Trophoblast cell (in vitro differentiated cells and primary cell): ENCODE measurements around the gene P4HB.

Experiments
- DNase-seq, 2 donors: peaks; one replicate each; pipeline ENCODE4 v3.0.0-alpha.2; 2016
- H2AFZ ChIP-seq: 2 replicates; pipeline ENCODE4 v1.6.1; 2013; ENCODE audit warnings: low read length, moderate library complexity, mild to moderate bottlenecking; ENCODE audit not compliant: insufficient read depth, poor library complexity
- H2AK5ac ChIP-seq: 2 replicates; pipeline ENCODE4 v1.6.1; 2013; ENCODE audit warnings: mild to moderate bottlenecking, low read length
- H2BK120ac ChIP-seq: 2 replicates; pipeline ENCODE4 v1.6.1; 2013; ENCODE audit warnings: low read length, mild to moderate bottlenecking, moderate library complexity; ENCODE audit not compliant: insufficient read depth, poor library complexity
- H2BK12ac ChIP-seq: 2 replicates; pipeline ENCODE4 v1.6.1; 2013; ENCODE audit warnings: mild to moderate bottlenecking, low read length, moderate library complexity
- H2BK5ac ChIP-seq: 2 replicates; pipeline ENCODE4 v1.6.1; 2013; ENCODE audit warnings: low read length, low read depth, moderate library complexity, mild to moderate bottlenecking; ENCODE audit not compliant: poor library complexity
- H3K14ac ChIP-seq: 2 replicates; pipeline ENCODE4 v1.6.1; 2013; ENCODE audit warnings: mild to moderate bottlenecking, low read length
- H3K18ac ChIP-seq: 2 replicates; pipeline ENCODE4 v1.6.1; 2013; ENCODE audit warnings: mild to moderate bottlenecking, low read length
- H3K23ac ChIP-seq: 2 replicates; pipeline ENCODE4 v1.6.1; 2013; ENCODE audit warnings: low read length
- H3K27ac ChIP-seq: 2 replicates; pipeline ENCODE4 v1.5.1; 2013; ENCODE audit warnings: low read depth, mild to moderate bottlenecking, inconsistent platforms, low read length, moderate library complexity
- H3K27me3 ChIP-seq: 2 replicates; pipeline ENCODE4 v1.6.1; 2013; ENCODE audit warnings: inconsistent platforms, mild to moderate bottlenecking, low read length, moderate library complexity; ENCODE audit not compliant: insufficient read depth
- H3K36me3 ChIP-seq, 2 experiments: 1 replicate in 1 of 2; 2 replicates in 1 of 2; pipeline ENCODE4 v1.6.1; 2013; ENCODE audit warnings: low read length in 2 of 2, mild to moderate bottlenecking in 2 of 2, moderate library complexity in 1 of 2; ENCODE audit not compliant: insufficient read depth in 2 of 2, control insufficient read depth in 1 of 2
- H3K4ac ChIP-seq: 2 replicates; pipeline ENCODE4 v1.6.1; 2013; ENCODE audit warnings: low read depth, mild to moderate bottlenecking, low read length, moderate library complexity
- H3K4me1 ChIP-seq, 2 experiments: 1 replicate in 1 of 2; 2 replicates in 1 of 2; pipeline ENCODE4 v1.6.1; 2013; ENCODE audit warnings: low read length in 2 of 2, mild to moderate bottlenecking in 2 of 2, moderate library complexity in 1 of 2; ENCODE audit not compliant: insufficient read depth in 2 of 2, control insufficient read depth in 1 of 2
- H3K4me2 ChIP-seq: 2 replicates; pipeline ENCODE4 v1.6.1; 2013; ENCODE audit warnings: inconsistent platforms, mild to moderate bottlenecking, low read length, moderate library complexity
- H3K4me3 ChIP-seq: 2 replicates; pipeline ENCODE4 v1.5.1; 2013; ENCODE audit warnings: mild to moderate bottlenecking, low read depth, low read length, inconsistent platforms
- H3K79me1 ChIP-seq: one replicate; pipeline ENCODE4 v1.6.1; 2013; ENCODE audit warnings: low read length
- H3K79me2 ChIP-seq: 2 replicates; pipeline ENCODE4 v1.6.1; 2013; ENCODE audit warnings: low read length, mild to moderate bottlenecking; ENCODE audit not compliant: control insufficient read depth, insufficient read depth, poor library complexity
- H3K9ac ChIP-seq: 2 replicates; pipeline ENCODE4 v1.6.1; 2013; ENCODE audit warnings: mild to moderate bottlenecking, low read length
- H3K9me3 ChIP-seq: 2 replicates; pipeline ENCODE4 v1.6.1; 2013; ENCODE audit warnings: low read depth, mild to moderate bottlenecking, control low read depth, inconsistent platforms, low read length; ENCODE audit not compliant: insufficient read depth
- H4K12ac ChIP-seq: 2 replicates; pipeline ENCODE4 v1.6.1; 2013; ENCODE audit warnings: low read depth, mild to moderate bottlenecking, low read length, moderate library complexity
- H4K8ac ChIP-seq: 2 replicates; pipeline ENCODE4 v1.6.1; 2013; ENCODE audit warnings: low read depth, mild to moderate bottlenecking, low read length, moderate library complexity
- H4K91ac ChIP-seq: one replicate; pipeline ENCODE4 v1.6.1; 2013; ENCODE audit warnings: low read depth, mild to moderate bottlenecking, low read length, moderate library complexity
- WGBS: extraction: QIAGEN DNeasy Blood & Tissue Kit; methylation state at CpG from one replicate; pipeline ENCODE4 v1.1.7; 2013; ENCODE audit warnings: missing lambda C conversion rate; ENCODE audit not compliant: insufficient read length, insufficient coverage; ENCODE audit errors: extremely low coverage; 5-methylcytosine and 5-hydroxymethylcytosine counted together

Gene P4HB

DNA sequence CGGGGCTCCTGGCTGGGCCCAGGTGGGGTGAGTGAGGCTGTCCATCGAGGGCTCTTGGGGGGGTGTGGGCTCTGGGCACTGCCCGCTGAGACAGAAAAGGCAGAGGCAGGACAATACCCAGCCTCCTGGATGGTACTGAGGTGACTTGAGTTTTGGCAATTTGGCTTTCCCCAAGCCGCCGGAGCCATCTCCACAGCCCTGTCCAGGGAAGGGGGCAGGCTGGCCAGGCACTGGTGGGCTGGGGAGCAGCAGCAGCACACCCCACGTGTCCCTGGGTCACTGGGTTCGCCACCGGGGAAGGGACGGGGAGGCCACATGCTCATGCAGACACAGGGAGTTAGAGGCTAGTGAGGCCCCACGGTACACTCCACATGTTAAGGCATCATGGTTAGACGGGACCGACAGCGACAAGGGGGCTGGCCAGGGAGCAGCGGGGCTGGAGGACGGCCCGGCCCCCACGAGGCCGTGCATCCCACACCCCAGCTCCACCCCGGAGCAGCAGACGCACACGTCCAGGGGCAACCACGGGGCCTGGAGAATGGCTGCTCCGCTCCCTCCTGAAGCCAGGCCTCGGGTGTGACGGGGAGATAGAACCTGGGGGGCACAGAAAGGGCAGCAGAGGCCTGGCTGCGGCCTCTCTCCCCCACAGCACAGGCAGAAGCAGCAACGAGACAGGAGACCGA, 7.8 kb upstream of the P4HB start:
- Histone ChIP-seq H2BK5ac (peak overlapping the region; percentile 15), H3K27me3 (no peaks in the 10 kb centered on the region), H4K12ac (peak overlapping the region; percentile 71), H3K27ac (peak overlapping the region; percentile 82), H2AK5ac (peak overlapping the region; percentile 95), H3K79me1 (peaks cover 35% of the 10 kb centered on the region), H3K23ac (no peak overlapping the region), H3K4me3 (no peak overlapping the region), H3K9me3 (peaks cover 3% of the 10 kb centered on the region), H3K4ac (peak overlapping the region; percentile 52), H4K8ac (peak overlapping the region; percentile 49), H2BK120ac (peak overlapping the region; percentile 62), H3K79me2 (peaks cover 23% of the 10 kb centered on the region), H2AFZ (no peak overlapping the region), H3K36me3 (peaks cover 50 to 51% of the 10 kb centered on the region in 2 experiments), H3K4me1 (peaks cover 31 to 40% of the 10 kb centered on the region in 2 experiments), H3K14ac (peak overlapping the region; percentile 67), H3K4me2 (peak overlapping the region; percentile 9), H4K91ac (peak overlapping the region; percentile 58), H3K18ac (peak overlapping the region; percentile 83), H3K9ac (peak overlapping the region; percentile 2), H2BK12ac (peak overlapping the region; percentile 61)
- no peak for DNase-seq
- no CpG with 5 or more reads among the region's 28 CpGs for WGBS

DNA sequence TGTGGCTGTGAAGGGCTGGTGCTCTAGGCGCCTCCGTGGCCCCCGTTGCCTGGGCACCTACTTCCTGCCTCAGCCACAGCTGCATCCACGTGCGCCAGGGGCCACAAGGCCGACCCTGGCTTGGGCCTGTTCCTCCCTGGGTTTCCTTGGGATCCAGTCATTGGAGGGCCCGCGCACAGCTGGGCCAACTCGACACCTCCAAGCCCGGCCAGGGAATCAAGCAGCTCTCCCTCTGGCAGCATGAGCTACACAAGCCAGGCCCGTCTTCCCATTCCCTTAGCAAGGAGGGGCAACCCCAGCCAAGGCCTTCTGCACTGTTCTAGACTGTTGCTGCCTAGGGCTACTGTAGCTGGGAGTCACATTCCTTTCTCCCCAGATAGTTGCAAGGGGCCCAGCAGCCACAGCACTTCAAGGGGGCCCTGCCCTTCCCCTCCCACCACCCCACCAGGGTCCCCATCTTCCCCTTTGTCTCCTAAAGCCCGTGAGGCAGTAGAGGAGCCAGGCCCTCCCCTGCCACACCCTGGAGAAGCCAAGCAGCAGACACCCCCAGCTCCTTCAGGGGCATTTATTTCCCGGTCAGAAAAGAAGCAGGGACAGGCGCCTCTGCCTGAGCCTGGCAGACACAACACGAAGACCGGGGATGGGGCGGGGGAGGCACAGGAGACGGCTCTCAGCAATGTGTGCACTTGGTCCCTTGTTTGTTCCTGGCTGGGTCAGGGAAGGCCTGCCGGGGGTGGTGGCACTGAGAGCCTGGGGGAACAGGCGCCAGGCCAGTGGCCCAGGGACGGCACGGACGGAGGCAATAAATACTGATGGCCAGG, 7.0 kb upstream of the P4HB start:
- Histone ChIP-seq H4K8ac (peak overlapping the region; percentile 49), H3K4ac (no peak overlapping the region), H4K91ac (peak overlapping the region; percentile 58)

DNA sequence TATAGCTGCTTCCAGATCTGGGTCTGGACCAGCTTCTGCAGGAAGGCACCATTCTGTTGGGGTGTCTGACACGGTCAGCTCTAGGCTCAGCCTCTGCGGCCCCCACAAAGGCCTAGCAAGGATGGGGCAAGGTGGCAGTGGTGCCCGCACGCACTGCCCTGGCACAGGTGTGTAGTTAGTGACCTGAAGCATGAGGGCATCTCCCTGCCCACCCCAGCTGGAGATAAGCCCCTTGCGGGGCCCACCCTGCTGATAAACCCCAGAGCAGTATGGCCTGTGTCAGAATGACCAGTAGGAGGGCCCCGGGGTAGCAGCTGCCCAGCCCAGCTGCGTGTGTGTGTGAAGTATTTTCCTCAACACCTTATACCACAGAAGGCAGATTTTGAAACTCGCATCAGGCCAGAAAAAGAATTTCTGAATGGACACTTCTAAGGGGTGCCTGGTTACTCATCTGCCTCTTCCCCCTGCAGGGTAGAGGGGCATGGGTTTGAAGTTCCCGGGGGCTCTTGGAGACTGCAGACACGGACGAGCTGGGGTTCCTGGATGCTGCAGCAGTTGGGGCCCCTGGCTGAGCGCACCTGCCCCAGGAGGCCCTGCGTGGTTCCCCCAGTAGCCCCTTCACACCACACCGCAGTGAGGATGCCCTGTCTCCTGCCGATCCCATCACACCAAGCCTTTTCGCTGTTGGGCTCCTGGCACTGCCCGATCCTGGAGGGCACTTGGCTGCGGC, 6.3 kb upstream of the P4HB start:
- Histone ChIP-seq H3K9me3 (peaks cover 3% of the 10 kb centered on the region), H3K4me2 (no peak overlapping the region), H3K4me3 (no peak overlapping the region), H2AFZ (no peak overlapping the region), H2BK120ac (no peak overlapping the region), H3K4me1 (peaks cover 27 to 35% of the 10 kb centered on the region in 2 experiments), H3K79me2 (peaks cover 18% of the 10 kb centered on the region), H3K79me1 (peaks cover 30% of the 10 kb centered on the region), H3K14ac (peak overlapping the region; percentile 26), H3K27ac (peak overlapping the region; percentile 82), H3K18ac (peak overlapping the region; percentile 47), H2AK5ac (no peak overlapping the region), H3K4ac (no peak overlapping the region), H3K36me3 (peaks cover 52 to 54% of the 10 kb centered on the region in 2 experiments), H4K8ac (peak overlapping the region; percentile 18), H2BK12ac (no peak overlapping the region), H3K23ac (no peak overlapping the region), H4K91ac (no peak overlapping the region), H4K12ac (peak overlapping the region; percentile 65), H2BK5ac (peak overlapping the region; percentile 52), H3K9ac (no peak overlapping the region), H3K27me3 (no peaks in the 10 kb centered on the region)
- WGBS, result no CpG with 5 or more reads among the region's 18 CpGs
- no peak for DNase-seq

More for the DNA sequence above, 7.0 kb upstream of the P4HB start:
- Histone ChIP-seq H3K4me2 (no peak overlapping the region), H2BK120ac (peak overlapping the region; percentile 23), H3K18ac (peak overlapping the region; percentile 83), H3K36me3 (peaks cover 52 to 54% of the 10 kb centered on the region in 2 experiments), H3K9me3 (peaks cover 3% of the 10 kb centered on the region), H3K27me3 (no peaks in the 10 kb centered on the region), H3K4me1 (peaks cover 31 to 40% of the 10 kb centered on the region in 2 experiments), H2BK5ac (peak overlapping the region; percentile 52), H2BK12ac (no peak overlapping the region), H3K79me2 (peaks cover 23% of the 10 kb centered on the region), H3K14ac (peak overlapping the region; percentile 26), H3K27ac (peak overlapping the region; percentile 82), H2AK5ac (peak overlapping the region; percentile 28), H3K23ac (no peak overlapping the region), H3K9ac (no peak overlapping the region), H4K12ac (peak overlapping the region; percentile 71), H3K4me3 (no peak overlapping the region), H3K79me1 (peaks cover 35% of the 10 kb centered on the region), H2AFZ (no peak overlapping the region)
- DNase-seq, result no peak
- no CpG with 5 or more reads among the region's 23 CpGs for WGBS

DNA sequence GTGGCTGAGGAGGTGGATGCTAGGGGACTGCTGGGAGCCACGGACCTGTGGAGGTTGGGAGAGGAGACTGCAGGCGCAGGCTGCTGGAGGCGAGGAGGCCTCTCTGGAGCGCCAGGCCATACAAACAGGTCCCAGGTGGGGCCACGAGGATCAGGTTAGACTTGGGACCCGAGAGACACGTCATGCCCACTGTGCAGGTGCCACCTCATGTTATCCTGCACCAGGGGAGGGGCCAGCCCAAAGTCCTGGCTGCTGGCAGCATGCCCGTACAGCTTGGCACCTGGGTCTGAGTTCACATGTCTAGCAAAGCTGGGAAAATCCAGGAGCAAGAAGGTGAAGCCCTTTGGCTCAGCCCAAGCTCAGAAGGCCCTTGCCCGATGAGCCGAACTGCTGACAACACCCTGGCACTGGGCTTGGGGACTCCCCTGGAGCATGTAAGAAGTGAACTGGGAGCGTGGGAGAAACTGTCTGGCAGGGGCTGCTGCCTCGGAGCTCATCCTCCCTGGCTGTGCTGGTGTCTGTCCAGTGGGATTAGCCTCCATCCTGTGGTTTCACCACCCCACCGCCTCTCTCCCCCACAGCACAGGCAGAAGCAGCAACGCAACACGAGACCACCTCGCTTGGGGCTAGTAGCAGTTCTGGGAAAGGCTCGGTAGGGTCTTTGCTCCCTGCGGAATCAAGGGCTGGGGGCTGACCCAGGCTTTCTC, 5.6 kb upstream of the P4HB start:
- no peaks in the 10 kb centered on the region for H3K27me3 ChIP-seq
- no peak overlapping the region for H2AK5ac ChIP-seq
- no peak overlapping the region for H2BK120ac ChIP-seq
- no peak overlapping the region for H4K91ac ChIP-seq
- H3K79me1 ChIP-seq, result peaks cover 33% of the 10 kb centered on the region
- no peak overlapping the region for H4K12ac ChIP-seq
- no peak overlapping the region for H3K4me2 ChIP-seq
- DNase-seq, result no peak
- H3K4ac ChIP-seq, result no peak overlapping the region
- H3K79me2 ChIP-seq, result peaks cover 20% of the 10 kb centered on the region
- WGBS, result no CpG with 5 or more reads among the region's 18 CpGs
- H3K4me1 ChIP-seq, result peaks cover 27 to 35% of the 10 kb centered on the region in 2 experiments
- H3K27ac ChIP-seq, result no peak overlapping the region
- no peak overlapping the region for H2BK5ac ChIP-seq
- no peak overlapping the region for H3K9ac ChIP-seq
- H3K4me3 ChIP-seq, result no peak overlapping the region
- H3K23ac ChIP-seq, result no peak overlapping the region
- no peak overlapping the region for H3K14ac ChIP-seq
- H3K36me3 ChIP-seq, result peaks cover 52 to 54% of the 10 kb centered on the region in 2 experiments
- no peak overlapping the region for H4K8ac ChIP-seq
- H3K18ac ChIP-seq, result no peak overlapping the region
- no peak overlapping the region for H2AFZ ChIP-seq
- H2BK12ac ChIP-seq, result no peak overlapping the region
- H3K9me3 ChIP-seq, result peaks cover 3% of the 10 kb centered on the region
